ACHN (cell line): ENCODE measurements around the gene SLC35A5.
A peak's percentile ranks its signal among the peaks of the same experiment; 100 is the strongest.

Source experiments
- DNase-seq: peaks from one replicate; pipeline ENCODE4 v3.0.0-alpha.2; 2015
- in situ Hi-C: cut with HindIII; loops from 2 replicates; pipeline ENCODE4 v1.10.0; 2017; ENCODE audit warnings: low sequenced_read_pairs, low pct_ligation_motif_present, low pct_unique_long_range_greater_than_20kb

SLC35A5 gene

DNA sequence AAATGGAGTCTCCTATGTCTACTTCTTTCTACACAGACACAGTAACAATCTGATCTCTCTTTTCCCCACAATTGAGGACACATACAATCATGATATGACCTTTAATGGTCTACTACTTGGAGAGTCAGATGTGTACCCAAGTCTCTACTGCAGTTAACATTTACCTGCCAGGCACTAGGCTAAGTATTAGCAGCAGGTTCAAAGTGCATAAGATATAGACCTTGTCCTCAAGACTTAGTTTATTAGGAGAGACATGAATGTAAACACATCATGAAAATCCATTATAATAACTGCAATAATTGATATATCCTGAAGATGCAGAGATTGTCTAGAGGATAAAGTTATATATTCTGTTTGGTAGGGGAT is 3.1 kb downstream of the SLC35A5 start:
- no peak for DNase-seq
- in situ Hi-C loops, result no loop called here

GRCh38 chr3:112568642-112569041 is 6.8 kb downstream of the SLC35A5 start:
- in situ Hi-C loops, result no loop called here
- peak; percentile 50 for DNase-seq

- in situ Hi-C loops, result no loop called here
- DNase-seq, result no peak
These were observed 7.4 kb downstream of the SLC35A5 start for GRCh38 chr3:112569265-112569664.

DNA sequence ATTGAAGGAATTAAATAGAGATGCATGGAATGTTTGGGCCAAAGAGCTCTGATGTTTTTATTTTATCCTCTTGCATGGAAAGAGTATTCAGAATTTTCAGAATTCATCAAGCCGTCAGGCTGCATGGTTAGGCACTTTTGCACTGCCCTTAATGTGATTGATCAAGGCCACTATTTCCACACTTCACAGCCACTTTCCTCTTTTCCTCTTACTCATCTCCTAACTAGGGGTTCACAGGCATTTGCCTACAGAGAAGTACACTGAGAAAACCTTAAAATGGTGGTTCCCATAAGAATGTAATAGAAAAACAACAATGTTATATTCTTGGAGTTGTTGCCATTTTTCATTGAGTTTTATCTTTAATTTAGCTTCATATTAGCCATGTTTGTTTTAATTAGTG is 10.9 kb downstream of the SLC35A5 start:
- no peak for DNase-seq
- in situ Hi-C loops, result no loop called here

GRCh38 chr3:112579232-112579631 is 17.4 kb downstream of the SLC35A5 start:
- in situ Hi-C loops, result no loop called here

DNA sequence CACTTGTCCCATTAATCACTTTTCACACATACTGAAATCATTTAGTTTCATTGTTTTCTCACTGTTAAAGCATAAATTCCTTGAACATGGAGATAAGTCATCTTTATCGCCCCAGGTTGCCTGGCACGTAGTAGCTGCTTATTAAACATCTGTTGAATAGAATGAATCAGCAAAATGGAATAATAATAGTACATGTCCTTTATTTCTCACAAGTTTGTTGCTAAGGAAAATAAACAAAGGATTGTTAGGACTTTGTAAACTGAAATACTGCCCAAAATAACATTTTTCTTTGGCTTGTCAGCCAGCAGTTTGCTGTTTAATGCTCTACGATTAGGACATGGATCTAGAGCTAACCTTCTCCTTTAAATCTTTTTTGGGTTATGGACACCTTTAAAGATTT is 17.9 kb downstream of the SLC35A5 start:
- in situ Hi-C loops, result no loop called here
- no peak for DNase-seq

More at GRCh38 chr3:112579232-112579631, 17.4 kb downstream of the SLC35A5 start:
- DNase-seq, result no peak

DNA sequence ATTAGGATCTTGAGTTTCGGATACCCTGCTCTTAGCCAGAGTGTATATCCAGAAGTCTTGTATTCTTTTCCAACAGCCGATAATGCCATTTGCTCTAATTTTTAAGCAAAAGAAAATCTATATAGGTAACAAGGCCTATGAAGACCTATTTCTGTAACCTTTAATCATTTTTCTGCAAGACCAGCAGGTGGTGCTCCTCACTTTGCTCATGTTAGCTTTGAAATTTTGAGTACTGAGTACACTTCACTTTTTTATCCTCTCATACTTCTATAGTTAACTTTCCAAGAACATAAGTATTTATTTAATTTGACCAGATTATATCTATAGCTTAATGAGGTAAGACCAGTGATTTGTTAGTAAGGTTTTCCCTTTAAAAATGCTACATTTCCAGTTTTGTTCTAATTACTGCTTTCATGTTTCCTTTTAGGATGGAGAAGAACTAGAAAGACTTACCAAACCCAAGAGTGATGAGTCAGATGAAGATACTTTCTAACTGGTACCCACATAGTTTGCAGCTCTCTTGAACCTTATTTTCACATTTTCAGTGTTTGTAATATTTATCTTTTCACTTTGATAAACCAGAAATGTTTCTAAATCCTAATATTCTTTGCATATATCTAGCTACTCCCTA is 20.5 kb downstream of the SLC35A5 start:
- in situ Hi-C loops, result no loop called here
- DNase-seq, result peak; percentile 45

DNA sequence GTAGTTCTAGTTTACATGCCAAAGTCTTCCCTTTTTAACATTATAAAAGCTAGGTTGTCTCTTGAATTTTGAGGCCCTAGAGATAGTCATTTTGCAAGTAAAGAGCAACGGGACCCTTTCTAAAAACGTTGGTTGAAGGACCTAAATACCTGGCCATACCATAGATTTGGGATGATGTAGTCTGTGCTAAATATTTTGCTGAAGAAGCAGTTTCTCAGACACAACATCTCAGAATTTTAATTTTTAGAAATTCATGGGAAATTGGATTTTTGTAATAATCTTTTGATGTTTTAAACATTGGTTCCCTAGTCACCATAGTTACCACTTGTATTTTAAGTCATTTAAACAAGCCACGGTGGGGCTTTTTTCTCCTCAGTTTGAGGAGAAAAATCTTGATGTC is 21.3 kb downstream of the SLC35A5 start:
- no peak for DNase-seq
- in situ Hi-C loops, result no loop called here

DNA sequence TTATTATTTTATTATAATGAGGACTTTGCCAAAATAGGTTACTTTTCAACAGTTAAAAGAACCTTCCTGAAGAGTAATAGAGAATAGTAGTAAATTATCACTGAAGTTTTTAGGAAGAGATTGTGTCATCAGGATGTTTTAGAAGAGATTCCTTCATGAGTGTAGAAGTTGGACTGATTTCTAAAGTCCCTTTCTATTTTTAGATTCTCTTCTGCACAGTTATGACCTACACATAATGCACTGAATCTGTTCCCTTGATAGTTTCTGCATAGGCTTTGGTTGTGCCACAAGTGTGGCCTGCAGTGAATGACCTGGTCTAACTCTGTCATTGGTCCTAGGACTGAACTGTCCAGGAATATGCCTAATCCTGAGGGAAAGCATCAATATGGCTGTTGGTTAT is 23.9 kb downstream of the SLC35A5 start:
- no peak for DNase-seq
- in situ Hi-C loops, result no loop called here

DNA sequence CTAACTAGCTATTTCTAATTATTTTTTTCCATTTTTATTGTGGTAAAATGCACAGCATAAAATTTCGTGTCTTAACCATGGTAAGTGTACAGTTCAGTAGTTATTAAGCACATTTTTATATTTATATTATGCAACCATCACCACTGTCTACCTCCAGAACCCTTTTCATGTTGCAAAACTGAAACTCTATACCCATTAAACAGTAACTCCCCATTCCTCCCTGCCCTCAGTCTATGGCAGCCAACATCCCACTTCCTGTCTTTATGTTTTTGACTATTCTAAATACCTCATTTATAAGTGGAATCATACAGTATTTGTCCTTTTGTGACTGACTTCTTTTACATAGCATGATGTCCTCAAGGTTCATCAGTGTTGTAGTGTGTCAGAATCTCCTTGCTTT is 25.5 kb downstream of the SLC35A5 start:
- DNase-seq, result no peak
- in situ Hi-C loops, result no loop called here

GRCh38 chr3:112593258-112593657 is 31.4 kb downstream of the SLC35A5 start:
- in situ Hi-C loops, result no loop called here
- DNase-seq, result no peak

GRCh38 chr3:112594856-112595255 is 33.0 kb downstream of the SLC35A5 start:
- in situ Hi-C loops, result no loop called here
- DNase-seq, result no peak

DNA sequence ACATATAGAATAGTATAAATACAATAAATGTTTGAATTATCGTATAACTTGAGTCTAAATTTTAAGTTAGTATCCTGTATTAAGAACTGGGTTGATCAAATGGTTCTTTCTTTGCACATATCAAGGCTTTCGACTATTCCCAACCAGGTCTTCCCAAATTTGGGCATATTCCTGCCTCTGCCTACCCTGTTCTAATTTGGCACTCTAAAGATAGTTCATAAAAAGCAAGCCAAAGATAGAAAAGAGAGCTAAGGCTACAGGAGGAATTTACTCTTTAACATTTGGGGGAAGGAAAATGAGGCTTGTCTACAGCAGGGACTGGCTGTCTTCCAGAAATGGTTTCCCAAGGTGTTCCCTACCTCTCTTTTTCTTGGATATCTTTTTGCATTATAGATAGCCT is 36.1 kb downstream of the SLC35A5 start:
- DNase-seq, result no peak
- in situ Hi-C loops, result no loop called here

DNA sequence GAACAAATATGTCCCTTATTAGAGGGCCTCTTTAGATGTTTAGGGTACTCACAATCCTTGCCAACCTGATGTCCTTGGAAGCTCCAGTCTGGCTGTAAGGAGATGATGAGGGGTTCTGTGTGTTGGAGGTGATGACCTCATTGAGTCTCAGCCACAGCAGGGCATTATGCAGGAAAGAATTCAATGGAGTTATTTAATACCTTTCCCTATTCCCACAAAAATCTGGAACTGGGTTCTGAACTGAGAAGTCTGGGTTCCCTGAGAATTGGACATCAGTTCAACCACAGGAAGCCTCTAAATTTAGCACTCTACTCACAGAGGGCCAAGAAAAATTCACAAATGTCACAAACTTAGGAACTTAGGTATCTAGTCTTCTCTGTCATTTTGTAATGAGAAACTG is 36.9 kb downstream of the SLC35A5 start:
- DNase-seq, result no peak
- in situ Hi-C loops, result no loop called here

- in situ Hi-C loops, result no loop called here
- DNase-seq, result no peak
These were observed 40.5 kb downstream of the SLC35A5 start for GRCh38 chr3:112602217-112602838.

DNA sequence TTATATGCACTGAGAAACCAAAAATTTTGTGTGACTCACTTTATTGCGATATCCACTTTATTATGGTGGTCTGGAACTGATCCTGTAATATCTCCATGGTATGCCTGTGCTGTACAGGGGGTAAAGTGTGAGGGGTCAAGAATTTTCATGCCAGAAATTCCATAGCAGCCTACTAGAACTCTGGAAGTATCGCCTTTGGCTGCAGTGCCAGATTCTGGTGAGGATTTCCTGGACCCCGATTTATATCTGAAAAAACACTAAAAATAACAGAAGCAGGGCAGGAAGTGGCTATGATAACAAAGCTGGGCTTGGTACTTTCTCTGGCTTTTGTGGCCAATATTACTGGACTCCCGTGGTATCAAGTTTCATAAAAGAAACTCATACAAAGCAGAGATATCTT is 42.7 kb downstream of the SLC35A5 start:
- in situ Hi-C loops, result no loop called here
- DNase-seq, result no peak

DNA sequence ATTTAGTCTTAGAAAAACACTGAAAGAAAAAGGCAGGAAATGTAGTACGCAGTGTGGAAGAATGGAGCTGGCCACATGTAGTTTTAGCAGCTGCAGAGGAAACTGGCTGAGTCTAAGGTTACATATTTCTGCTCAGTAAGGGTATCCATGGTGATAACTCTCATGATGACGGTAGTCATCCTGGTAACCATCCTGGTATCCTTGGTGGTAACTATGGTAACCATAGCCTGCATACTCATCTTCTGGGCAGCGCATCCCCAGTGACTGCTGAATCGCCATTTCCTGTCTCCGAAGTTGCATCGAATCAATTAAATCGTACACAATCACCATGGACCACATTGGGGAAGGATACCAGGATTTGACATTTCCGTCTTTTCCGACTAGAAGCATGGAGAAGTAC is 43.4 kb downstream of the SLC35A5 start:
- DNase-seq, result no peak
- in situ Hi-C loops, result no loop called here

GRCh38 chr3:112606098-112606497 is 44.3 kb downstream of the SLC35A5 start:
- in situ Hi-C loops, result no loop called here
- DNase-seq, result no peak

DNA sequence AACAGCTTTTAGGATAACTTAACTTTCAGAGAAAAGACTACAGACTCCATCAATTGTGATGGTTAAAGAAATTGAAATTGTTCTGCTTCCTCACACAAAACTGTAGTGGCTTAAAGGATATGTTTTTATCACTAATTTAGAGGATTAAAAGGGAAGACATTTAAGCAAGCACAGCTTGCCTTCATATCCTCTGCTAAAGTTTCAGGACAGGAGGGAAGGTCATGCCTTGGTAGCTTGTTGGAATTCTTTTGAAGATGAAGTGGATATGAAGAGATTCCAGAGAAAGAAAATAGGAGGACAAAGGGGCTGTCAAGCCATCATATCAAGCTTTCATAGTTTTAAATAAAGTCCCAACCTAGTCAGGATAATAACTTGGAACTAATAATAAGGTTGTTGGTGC is 46.0 kb downstream of the SLC35A5 start:
- in situ Hi-C loops, result no loop called here
- no peak for DNase-seq

GRCh38 chr3:112610121-112610520 is 48.3 kb downstream of the SLC35A5 start:
- no peak for DNase-seq

More at GRCh38 chr3:112610121-112610520, 48.3 kb downstream of the SLC35A5 start:
- in situ Hi-C loops, result no loop called here
